ENCODE results near the gene ADAMTS18.

ADAMTS18 gene

DNA sequence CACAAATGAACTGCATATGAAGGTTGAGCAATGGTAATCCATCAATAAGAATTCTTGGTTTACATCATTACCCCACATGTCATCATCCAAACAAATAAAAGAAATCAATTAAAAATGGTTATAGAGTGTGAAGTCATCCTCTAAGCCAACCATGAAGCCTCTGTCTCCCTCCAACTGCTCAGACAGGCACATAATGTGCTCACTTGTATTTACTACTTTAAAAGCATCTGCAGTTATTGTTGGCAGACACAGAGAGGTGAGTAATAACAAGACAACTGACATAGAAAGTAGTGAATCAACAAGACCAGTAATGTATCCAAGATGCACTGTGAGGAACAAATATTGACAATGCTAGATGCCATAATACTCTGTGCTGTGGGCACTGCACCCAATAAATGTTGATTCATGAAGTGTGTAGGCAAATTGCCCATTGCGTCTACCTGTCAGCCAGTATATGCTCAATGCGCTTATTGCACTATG lies 20.0 kb downstream of the ADAMTS18 start:
- DNase-seq (ENCODE audit: low spot score) = no peak
- TF ChIP-seq, protein P1, sequence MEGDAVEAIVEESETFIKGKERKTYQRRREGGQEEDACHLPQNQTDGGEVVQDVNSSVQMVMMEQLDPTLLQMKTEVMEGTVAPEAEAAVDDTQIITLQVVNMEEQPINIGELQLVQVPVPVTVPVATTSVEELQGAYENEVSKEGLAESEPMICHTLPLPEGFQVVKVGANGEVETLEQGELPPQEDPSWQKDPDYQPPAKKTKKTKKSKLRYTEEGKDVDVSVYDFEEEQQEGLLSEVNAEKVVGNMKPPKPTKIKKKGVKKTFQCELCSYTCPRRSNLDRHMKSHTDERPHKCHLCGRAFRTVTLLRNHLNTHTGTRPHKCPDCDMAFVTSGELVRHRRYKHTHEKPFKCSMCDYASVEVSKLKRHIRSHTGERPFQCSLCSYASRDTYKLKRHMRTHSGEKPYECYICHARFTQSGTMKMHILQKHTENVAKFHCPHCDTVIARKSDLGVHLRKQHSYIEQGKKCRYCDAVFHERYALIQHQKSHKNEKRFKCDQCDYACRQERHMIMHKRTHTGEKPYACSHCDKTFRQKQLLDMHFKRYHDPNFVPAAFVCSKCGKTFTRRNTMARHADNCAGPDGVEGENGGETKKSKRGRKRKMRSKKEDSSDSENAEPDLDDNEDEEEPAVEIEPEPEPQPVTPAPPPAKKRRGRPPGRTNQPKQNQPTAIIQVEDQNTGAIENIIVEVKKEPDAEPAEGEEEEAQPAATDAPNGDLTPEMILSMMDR (IDR thresholded peaks at IDR 0.05; ENCODE audit: extremely low read depth, missing control alignments) = no peak

GRCh38 chr16:77410449-77410848 lies 24.4 kb downstream of the ADAMTS18 start:
- DNase-seq (ENCODE audit: low spot score) = no peak
- TF ChIP-seq, protein P1 (IDR thresholded peaks at IDR 0.05; ENCODE audit: extremely low read depth, missing control alignments) = no peak

- TF ChIP-seq, protein P1 (IDR thresholded peaks at IDR 0.05; ENCODE audit: extremely low read depth, missing control alignments) = no peak
- no peak for DNase-seq (ENCODE audit: low spot score)
Observed at GRCh38 chr16:77409311-77409710, 25.5 kb downstream of the ADAMTS18 start.

DNA sequence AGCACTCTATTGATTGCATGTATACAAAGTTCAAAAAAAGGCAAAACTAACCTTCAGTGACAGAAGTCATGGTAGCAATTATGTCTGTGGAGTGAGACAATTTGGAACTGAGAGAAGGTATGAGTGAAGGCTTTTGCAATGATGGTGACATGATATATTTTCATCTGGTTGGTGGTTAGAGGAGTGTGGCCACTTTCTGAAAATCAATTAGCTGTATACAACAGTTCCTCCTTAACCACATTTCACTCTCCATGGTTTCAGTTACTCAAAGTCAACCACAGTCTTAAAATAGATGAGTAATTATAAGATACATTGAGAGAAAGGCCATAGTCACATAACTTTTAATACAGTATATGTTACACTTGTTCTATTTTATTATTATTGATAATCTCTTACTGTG lies 26.2 kb downstream of the ADAMTS18 start:
- TF ChIP-seq, protein P1 (IDR thresholded peaks at IDR 0.05; ENCODE audit: extremely low read depth, missing control alignments) = no peak
- DNase-seq (ENCODE audit: low spot score) = no peak

DNA sequence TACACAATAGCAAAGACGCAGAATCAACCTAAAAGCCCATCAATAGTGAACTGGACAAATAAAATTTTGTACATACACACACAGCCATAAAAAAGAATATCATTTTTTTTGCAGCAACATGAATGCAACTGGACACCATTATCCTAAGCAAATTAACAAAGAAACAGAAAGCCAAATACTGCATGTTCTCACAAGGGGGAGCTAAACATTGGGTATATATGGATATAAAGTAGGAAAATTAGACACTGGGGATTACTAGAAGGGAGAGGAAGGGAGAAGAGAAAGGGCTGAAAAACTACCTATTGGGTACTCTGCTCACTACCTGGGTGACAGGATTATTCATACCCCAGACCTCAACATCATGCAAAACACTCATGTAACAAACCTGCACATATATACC lies 28.2 kb downstream of the ADAMTS18 start:
- DNase-seq (ENCODE audit: low spot score) = no peak
- TF ChIP-seq, protein P1 (IDR thresholded peaks at IDR 0.05; ENCODE audit: extremely low read depth, missing control alignments) = no peak

- DNase-seq (ENCODE audit: low spot score) = no peak
- TF ChIP-seq, protein P1 (IDR thresholded peaks at IDR 0.05; ENCODE audit: extremely low read depth, missing control alignments) = no peak
Observed at GRCh38 chr16:77404775-77405174, 30.1 kb downstream of the ADAMTS18 start.

DNA sequence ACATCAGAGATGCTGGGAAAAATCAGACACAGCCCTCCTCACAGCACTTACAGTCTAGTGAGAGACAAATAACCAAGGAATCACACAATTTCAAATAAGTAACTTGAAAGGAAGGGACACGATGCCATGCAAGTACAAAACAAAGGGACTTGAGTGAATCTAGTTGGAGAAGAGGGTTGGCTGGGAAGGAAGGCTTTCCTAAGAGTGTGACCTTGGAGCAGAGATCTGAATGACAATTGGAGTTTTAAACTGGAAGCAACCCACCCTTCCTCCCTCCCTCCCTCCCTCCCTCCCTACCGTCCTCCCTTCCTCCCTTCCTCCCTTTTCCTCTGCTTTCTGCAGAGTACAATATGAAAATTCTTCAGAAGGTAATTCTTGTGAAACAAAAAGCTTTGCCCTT lies 31.1 kb downstream of the ADAMTS18 start:
- TF ChIP-seq, protein P1 (IDR thresholded peaks at IDR 0.05; ENCODE audit: extremely low read depth, missing control alignments) = no peak
- no peak for DNase-seq (ENCODE audit: low spot score)

Data from GM20000 (cell line).